Measurements from ENCODE around the gene DENND6B. TPM values are rescaled to one million over a fixed set of nuclear protein-coding genes. Genes with fewer than 3 reads are reported as not detected.

DENND6B gene
- total RNA-seq, 1 experiment from 2014 or later = 11.0 TPM

- POLR2A ChIA-PET = no interaction called here
- H3K9me2 ChIP-seq (ENCODE audit: insufficient read depth) = no peaks in the 10 kb centered on the region
- H3K9ac ChIP-seq (ENCODE audit: low read length) = no peak overlapping the region
- no TSS peak for BruUV-seq (replicated peaks)
- H3K4me3 ChIP-seq (replicated peaks in 1 of 2; ENCODE audit: low read depth in 1 of 2, low read length in 2 of 2) = no peak overlapping the region
- RAD21 ChIA-PET (ENCODE audit: low non-redundant PET in 1 of 2, low total read pairs in 2 of 2, uncharacterized antibody in 2 of 2, unreplicated experiment in 2 of 2) = no interaction called here
- H3K4me2 ChIP-seq (ENCODE audit: low read length) = no peak overlapping the region
- TF ChIP-seq TCF7L2 (IDR thresholded peaks at IDR 0.05; ENCODE audit: borderline replicate concordance, extremely low read depth, insufficient read depth, insufficient read length) (no peak), POLR2AphosphoS5 (IDR thresholded peaks at IDR 0.05; ENCODE audit: low read depth, low read length) (no peak), POLR2A (IDR thresholded peaks at IDR 0.05; ENCODE audit: borderline replicate concordance, extremely low read depth, insufficient read depth, insufficient read length) (no peak), CEBPB (IDR thresholded peaks at IDR 0.05; ENCODE audit: low read depth) (no peak), JUND (IDR thresholded peaks at IDR 0.05) (no peak), FOSL1 (IDR thresholded peaks at IDR 0.05; ENCODE audit: low read depth) (no peak), EGR1 (IDR thresholded peaks at IDR 0.05; ENCODE audit: low read depth) (no peak), MAX (IDR thresholded peaks at IDR 0.05) (no peak), SP1 (IDR thresholded peaks at IDR 0.05; ENCODE audit: low read depth) (no peak), EZH2phosphoT487 (IDR thresholded peaks at IDR 0.05; ENCODE audit: borderline replicate concordance) (no peak), SIN3A (IDR thresholded peaks at IDR 0.05; ENCODE audit: low read depth) (no peak)
- no peak overlapping the region for H2AFZ ChIP-seq (ENCODE audit: low read depth, low read length, poor library complexity, severe bottlenecking)
- CTCF ChIA-PET = no interaction called here
- no peaks in the 10 kb centered on the region for H3K9me3 ChIP-seq (ENCODE audit: control insufficient read depth in 1 of 2, insufficient read depth in 1 of 2, low read depth in 1 of 2, low read length in 2 of 2)
- no peaks in the 10 kb centered on the region; a peak in 1 of 4 replicates for H3K36me3 ChIP-seq (ENCODE audit: control insufficient read depth in 1 of 2, insufficient read depth in 2 of 2, low read length in 2 of 2)
- H3K4me1 ChIP-seq (ENCODE audit: control insufficient read depth in 1 of 2, insufficient read depth in 2 of 2, low read length in 2 of 2) = no peaks in the 10 kb centered on the region
- no peaks in the 10 kb centered on the region for H3K27me3 ChIP-seq (ENCODE audit: insufficient read depth, low read length)
- intact Hi-C loops (cut with micrococcal nuclease) = no loop called here
- DNase-seq (ENCODE audit: low read depth, low spot score) = no peak
- H4K20me1 ChIP-seq (ENCODE audit: insufficient read depth) = peaks cover 5% of the 10 kb centered on the region; the same call in 1 of the 2 replicates
- H3K27ac ChIP-seq (ENCODE audit: low read depth, low read length) = no peak overlapping the region
- ATAC-seq = no peak
- peaks cover 94% of the 10 kb centered on the region for H3K79me2 ChIP-seq (ENCODE audit: insufficient read depth, low read length)
Observed at GRCh38 chr22:50363166-50363802, 36.5 kb upstream of the DENND6B start.

GRCh38 chr22:50361688-50362087 is 34.9 kb upstream of the DENND6B start:
- H3K36me3 ChIP-seq (ENCODE audit: control insufficient read depth in 1 of 2, insufficient read depth in 2 of 2, low read length in 2 of 2) = no peaks in the 10 kb centered on the region; a peak in 1 of 4 replicates
- TF ChIP-seq ZNF274 (IDR thresholded peaks at IDR 0.05; ENCODE audit: low read depth, low read length) (no peak), ELF1 (IDR thresholded peaks at IDR 0.05; ENCODE audit: borderline replicate concordance, low read depth) (no peak), ZBTB33 (IDR thresholded peaks at IDR 0.05; ENCODE audit: extremely low read depth, insufficient replicate concordance, low read length) (no peak), RAD21 (IDR thresholded peaks at IDR 0.05; ENCODE audit: low read depth) (no peak), CEBPB (IDR thresholded peaks at IDR 0.05; ENCODE audit: low read depth) (no peak), SRF (IDR thresholded peaks at IDR 0.05; ENCODE audit: low read depth) (no peak)
- H3K4me2 ChIP-seq (ENCODE audit: low read length) = no peak overlapping the region
- H3K79me2 ChIP-seq (ENCODE audit: insufficient read depth, low read length) = peaks cover 95% of the 10 kb centered on the region
- no peak overlapping the region for H2AFZ ChIP-seq (ENCODE audit: low read depth, low read length, poor library complexity, severe bottlenecking)
- DNase-seq (ENCODE audit: low read depth, low spot score) (no peak), ATAC-seq (no peak)
- no peak overlapping the region for H3K27ac ChIP-seq (ENCODE audit: low read depth, low read length)
- H3K4me3 ChIP-seq (replicated peaks in 1 of 2; ENCODE audit: low read depth in 1 of 2, low read length in 2 of 2) = no peak overlapping the region
- POLR2A ChIA-PET = interaction anchor here (1.4 kb wide), 1 partner anchor 10 kb away, joined by 3 read pairs; no protein-coding TSS in a partner anchor
- no peaks in the 10 kb centered on the region for H3K9me3 ChIP-seq (ENCODE audit: control insufficient read depth in 1 of 2, insufficient read depth in 1 of 2, low read depth in 1 of 2, low read length in 2 of 2)
- intact Hi-C loops (cut with micrococcal nuclease) = no loop called here
- no peak overlapping the region for H3K9ac ChIP-seq (ENCODE audit: low read length)
- no peaks in the 10 kb centered on the region for H3K27me3 ChIP-seq (ENCODE audit: insufficient read depth, low read length)
- H3K9me2 ChIP-seq (ENCODE audit: insufficient read depth) = no peaks in the 10 kb centered on the region
- no TSS peak for BruUV-seq (replicated peaks)
- no peaks in the 10 kb centered on the region for H3K4me1 ChIP-seq (ENCODE audit: control insufficient read depth in 1 of 2, insufficient read depth in 2 of 2, low read length in 2 of 2)
- CTCF ChIA-PET = no interaction called here
- RAD21 ChIA-PET (ENCODE audit: low non-redundant PET in 1 of 2, low total read pairs in 2 of 2, uncharacterized antibody in 2 of 2, unreplicated experiment in 2 of 2) = no interaction called here
- H4K20me1 ChIP-seq (ENCODE audit: insufficient read depth) = peaks cover 7% of the 10 kb centered on the region; the same call in 1 of the 2 replicates
